Measurements from ENCODE around the gene TRAPPC10. TPM values are rescaled to one million over a fixed set of nuclear protein-coding genes. Genes with fewer than 3 reads are reported as not detected.

The TRAPPC10 gene
- total RNA-seq, 2 donors from 2014 or later, result 46.6 to 50.2 TPM

DNA sequence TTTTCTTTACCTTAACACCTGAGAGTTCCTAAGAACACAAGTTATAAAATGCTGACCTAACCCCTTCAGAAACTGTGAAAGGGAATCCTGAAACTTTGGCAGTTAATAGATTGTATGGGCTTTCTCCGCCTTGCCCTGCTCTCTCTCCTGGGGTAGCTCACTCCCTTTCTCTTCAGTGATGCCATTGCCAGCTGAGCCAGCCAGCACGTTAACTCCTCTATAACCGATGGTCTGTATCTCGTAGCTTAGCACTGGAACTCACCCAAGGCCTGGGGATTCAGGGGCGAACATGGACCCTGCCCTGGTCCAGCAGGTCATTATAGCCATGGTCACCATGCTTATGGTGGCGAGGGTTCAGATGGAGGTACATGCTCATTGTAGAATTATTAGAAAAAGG, 40.7 kb downstream of the TRAPPC10 start:
- intact Hi-C loops (cut with DNase I), result no loop called here
- Histone ChIP-seq H3K27ac (no peak overlapping the region), H3K27me3 (no peaks in the 10 kb centered on the region), H3K36me3 (peaks cover 6% of the 10 kb centered on the region), H3K4me1 (peaks cover 3% of the 10 kb centered on the region), H3K4me3 (no peak overlapping the region), H3K9me3 (no peaks in the 10 kb centered on the region), H3K9ac (ENCODE audit: low read depth in 2 of 2, low read length in 2 of 2) (no peak overlapping the region)
- no peak for TF ChIP-seq CTCF (IDR thresholded peaks at IDR 0.05)
- DNase-seq, result no peak

GRCh38 chr21:44053567-44053966, 41.5 kb downstream of the TRAPPC10 start:
- no peak for TF ChIP-seq CTCF (IDR thresholded peaks at IDR 0.05)
- no peak overlapping the region for H3K9ac ChIP-seq (ENCODE audit: low read depth in 2 of 2, low read length in 2 of 2)
- no peak overlapping the region for H3K4me3 ChIP-seq
- H3K9me3 ChIP-seq, result no peaks in the 10 kb centered on the region
- intact Hi-C loops (cut with DNase I), result no loop called here
- H3K27me3 ChIP-seq, result no peaks in the 10 kb centered on the region
- no peak overlapping the region for H3K27ac ChIP-seq
- peaks cover 3% of the 10 kb centered on the region for H3K4me1 ChIP-seq
- H3K36me3 ChIP-seq, result peaks cover 8% of the 10 kb centered on the region
- DNase-seq, result no peak

- no peak for TF ChIP-seq CTCF (IDR thresholded peaks at IDR 0.05)
- Histone ChIP-seq H3K4me1 (peaks cover 3% of the 10 kb centered on the region), H3K27me3 (no peaks in the 10 kb centered on the region), H3K9ac (ENCODE audit: low read depth in 2 of 2, low read length in 2 of 2) (no peak overlapping the region), H3K4me3 (no peak overlapping the region), H3K9me3 (no peaks in the 10 kb centered on the region), H3K27ac (no peak overlapping the region), H3K36me3 (peaks cover 8% of the 10 kb centered on the region)
- DNase-seq, result no peak
- intact Hi-C loops (cut with DNase I), result no loop called here
Measured at GRCh38 chr21:44054710-44055109, 42.6 kb downstream of the TRAPPC10 start.

DNA sequence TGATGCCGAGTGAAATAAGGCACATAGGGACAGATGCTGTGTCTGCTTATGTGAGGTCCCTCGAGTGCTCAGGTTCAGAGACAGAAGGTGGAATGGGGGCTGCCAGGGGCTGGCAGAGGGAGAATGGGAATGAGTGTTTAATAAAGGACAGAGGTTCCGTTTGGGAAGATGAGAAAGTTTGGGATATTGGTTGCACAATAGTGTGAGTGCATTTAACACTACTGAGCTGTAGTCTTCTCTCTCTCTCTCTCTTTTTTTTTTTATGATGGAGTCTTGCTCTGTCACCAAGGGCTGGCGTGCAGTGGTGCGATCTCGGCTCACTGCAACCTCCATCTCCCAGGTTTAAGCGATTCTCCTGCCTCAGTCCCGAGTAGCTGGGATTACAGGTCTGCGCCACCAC, 44.9 kb downstream of the TRAPPC10 start:
- DNase-seq, result no peak
- Histone ChIP-seq H3K36me3 (peaks cover 8% of the 10 kb centered on the region), H3K4me3 (no peak overlapping the region), H3K27me3 (no peaks in the 10 kb centered on the region), H3K9ac (ENCODE audit: low read depth in 2 of 2, low read length in 2 of 2) (no peak overlapping the region), H3K4me1 (no peaks in the 10 kb centered on the region), H3K9me3 (no peaks in the 10 kb centered on the region), H3K27ac (no peak overlapping the region)
- intact Hi-C loops (cut with DNase I), result no loop called here
- no peak for TF ChIP-seq CTCF (IDR thresholded peaks at IDR 0.05)

GRCh38 chr21:44057960-44058651, 46.0 kb downstream of the TRAPPC10 start:
- Histone ChIP-seq H3K9ac (ENCODE audit: low read depth in 2 of 2, low read length in 2 of 2) (no peak overlapping the region), H3K4me1 (no peaks in the 10 kb centered on the region), H3K9me3 (no peaks in the 10 kb centered on the region), H3K27me3 (no peaks in the 10 kb centered on the region), H3K36me3 (peaks cover 12% of the 10 kb centered on the region), H3K4me3 (no peak overlapping the region), H3K27ac (no peak overlapping the region)
- intact Hi-C loops (cut with DNase I), result no loop called here
- no peak for DNase-seq
- TF ChIP-seq CTCF (IDR thresholded peaks at IDR 0.05), result no peak
